Small intestine (tissue), 7 donors: Measurements from ENCODE around the gene ECM1. TPM values are rescaled to one million over a fixed set of nuclear protein-coding genes. Genes with fewer than 3 reads are reported as not detected.

ENCODE experiments used
- DNase-seq, 2 donors: peaks; one replicate each; pipeline versions ENCODE4 v3.0.0 to v3.0.0-alpha.2; 2013
- FAIRE-seq: peaks from 2 replicates; lab custom pipeline; 2012; peaks lifted over from hg19 to GRCh38; lab: Jason Lieb, UNC
- H3K27ac ChIP-seq, 3 donors: one replicate each; pipeline ENCODE4 v1.5.1; 2013; ENCODE audit warnings: low read length in 2 of 3, mild to moderate bottlenecking in 2 of 3, control low read depth in 1 of 3, inconsistent platforms in 1 of 3, low read depth in 1 of 3, moderate library complexity in 1 of 3
- H3K27me3 ChIP-seq, 3 donors: one replicate each; pipeline ENCODE4 v1.6.1; 2013; ENCODE audit warnings: low read length in 3 of 3, inconsistent platforms in 1 of 3; ENCODE audit not compliant: control insufficient read depth in 3 of 3, insufficient read depth in 3 of 3
- H3K36me3 ChIP-seq, 3 donors: one replicate each; pipeline ENCODE4 v1.6.1; 2013; ENCODE audit warnings: low read length in 3 of 3, inconsistent platforms in 1 of 3, low read depth in 1 of 3, mild to moderate bottlenecking in 1 of 3, moderate library complexity in 1 of 3; ENCODE audit not compliant: control insufficient read depth in 3 of 3, insufficient read depth in 2 of 3
- H3K4me1 ChIP-seq, 3 donors: one replicate each; pipeline ENCODE4 v1.6.1; 2013; ENCODE audit warnings: low read length in 2 of 3, inconsistent platforms in 1 of 3, low read depth in 1 of 3, mild to moderate bottlenecking in 1 of 3, moderate library complexity in 1 of 3; ENCODE audit not compliant: control insufficient read depth in 3 of 3, insufficient read depth in 2 of 3
- H3K4me3 ChIP-seq, 3 donors: one replicate each; pipeline ENCODE4 v1.5.1; 2013; ENCODE audit warnings: low read length in 3 of 3, control low read depth in 1 of 3, inconsistent platforms in 1 of 3, low read depth in 1 of 3, mild to moderate bottlenecking in 1 of 3, moderate library complexity in 1 of 3
- H3K9me3 ChIP-seq, 2 donors: one replicate each; pipeline ENCODE4 v1.6.1; 2013; ENCODE audit warnings: low read depth in 1 of 2, low read length in 1 of 2; ENCODE audit not compliant: control insufficient read depth in 2 of 2, insufficient read depth in 1 of 2
- WGBS, 3 donors: extraction: QIAGEN DNeasy Blood & Tissue Kit; methylation state at CpG; one replicate each; pipeline ENCODE4 v1.1.7; 2013; 5-methylcytosine and 5-hydroxymethylcytosine counted together
- polyA plus RNA-seq, 4 donors: library from polyadenylated mRNA; stranded (reverse) in 3 of 4; unstranded in 1 of 4; fragments of 200-250 nt in 3 of 4; fragments of 120-200 nt in 1 of 4; gene quantifications; one replicate each; pipeline versions ENCODE4 v1.2.1 to v1.2.3, GENCODE V29; 2013
- donor health status: healthy with polysubstance abuse.
- donor health status: control.
- donor health status: control.
- donor health status: Bipolar disorder and iron deficiency.
- donor health status: healthy.

ECM1 gene
- polyA plus RNA-seq, 4 donors, result 0.89 to 8.3 (median 3.1) TPM

- Histone ChIP-seq H3K36me3 (no peaks in the 10 kb centered on the region), H3K9me3 (no peaks in the 10 kb centered on the region), H3K27me3 (no peaks in the 10 kb centered on the region), H3K4me3 (no peak overlapping the region), H3K4me1 (peaks cover 0 to 23% (median 0%) of the 10 kb centered on the region in 3 donors), H3K27ac (peak overlapping the region in 2 of 3 donors; percentile 60 to 81)
- WGBS, 3 donors, result 14 to 32% (median 28%) methylated on average over 4 of the region's 4 CpGs
- DNase-seq, result peak; percentile 45 to 81
- no peak for FAIRE-seq
These were observed 21.1 kb downstream of the ECM1 start for GRCh38 chr1:150529017-150529416.

- H3K27me3 ChIP-seq, result no peaks in the 10 kb centered on the region
- FAIRE-seq (no peak), DNase-seq (no peak)
- no peaks in the 10 kb centered on the region for H3K36me3 ChIP-seq
- peaks cover 0 to 27% (median 0%) of the 10 kb centered on the region in 3 donors for H3K4me1 ChIP-seq
- WGBS, 3 donors, result 92 to 95% (median 93%) methylated on average over 14 of the region's 14 CpGs
- no peak overlapping the region for H3K4me3 ChIP-seq
- no peaks in the 10 kb centered on the region for H3K9me3 ChIP-seq
- H3K27ac ChIP-seq, result no peak overlapping the region
These were observed 22.7 kb downstream of the ECM1 start for GRCh38 chr1:150530491-150531159.

- Histone ChIP-seq H3K27me3 (no peaks in the 10 kb centered on the region), H3K27ac (peak overlapping the region in 2 of 3 donors; percentile 67 to 85), H3K36me3 (no peaks in the 10 kb centered on the region), H3K9me3 (no peaks in the 10 kb centered on the region), H3K4me1 (peaks cover 0 to 27% (median 0%) of the 10 kb centered on the region in 3 donors), H3K4me3 (no peak overlapping the region)
- FAIRE-seq (no peak), DNase-seq (no peak)
- WGBS, 3 donors, result 18 to 36% (median 28%) methylated on average over 5 of the region's 5 CpGs
These were observed 25.0 kb downstream of the ECM1 start for GRCh38 chr1:150532860-150533259.

- DNase-seq (no peak), FAIRE-seq (no peak)
- Histone ChIP-seq H3K27ac (no peak overlapping the region), H3K4me3 (no peak overlapping the region), H3K9me3 (no peaks in the 10 kb centered on the region), H3K27me3 (no peaks in the 10 kb centered on the region), H3K4me1 (peaks cover 0 to 24% (median 3%) of the 10 kb centered on the region in 3 donors), H3K36me3 (no peaks in the 10 kb centered on the region)
- WGBS, 3 donors, result 21 to 69% (median 54%) methylated on average over 6 of the region's 6 CpGs
These were observed 26.1 kb downstream of the ECM1 start for GRCh38 chr1:150534002-150534401.

GRCh38 chr1:150535511-150536287 is 27.8 kb downstream of the ECM1 start:
- no peak overlapping the region for H3K27ac ChIP-seq
- H3K27me3 ChIP-seq, result no peaks in the 10 kb centered on the region
- FAIRE-seq, result no peak
- H3K4me3 ChIP-seq, result no peak overlapping the region
- peaks cover 0 to 20% (median 3%) of the 10 kb centered on the region in 3 donors for H3K4me1 ChIP-seq
- no peaks in the 10 kb centered on the region for H3K36me3 ChIP-seq
- WGBS, 3 donors, result 86 to 90% (median 86%) methylated on average over 14 of the region's 14 CpGs
- no peak for DNase-seq
- H3K9me3 ChIP-seq, result no peaks in the 10 kb centered on the region

- Histone ChIP-seq H3K36me3 (no peaks in the 10 kb centered on the region), H3K27ac (peak overlapping the region in 1 of 3 donors; percentile 32), H3K4me3 (no peak overlapping the region), H3K27me3 (no peaks in the 10 kb centered on the region), H3K9me3 (no peaks in the 10 kb centered on the region), H3K4me1 (peaks cover 0 to 19% (median 3%) of the 10 kb centered on the region in 3 donors)
- no peak for DNase-seq
- no peak for FAIRE-seq
- WGBS, 3 donors, result 90 to 93% (median 92%) methylated on average over 11 to 12 of the region's 12 CpGs
These were observed 29.2 kb downstream of the ECM1 start for GRCh38 chr1:150536836-150537731.

- FAIRE-seq (no peak), DNase-seq (no peak)
- Histone ChIP-seq H3K27me3 (no peaks in the 10 kb centered on the region), H3K27ac (peak overlapping the region in 1 of 3 donors; percentile 42), H3K36me3 (no peaks in the 10 kb centered on the region), H3K4me1 (peaks cover 0 to 11% (median 3%) of the 10 kb centered on the region in 3 donors), H3K9me3 (no peaks in the 10 kb centered on the region), H3K4me3 (no peak overlapping the region)
- 71 to 83% (median 78%) methylated on average over 17 of the region's 17 CpGs for WGBS, 3 donors
These were observed 30.1 kb downstream of the ECM1 start for GRCh38 chr1:150537732-150538684.
